Neural cell (in vitro differentiated cells): ENCODE data around the gene ASPSCR1. TPM values are rescaled to one million over a fixed set of nuclear protein-coding genes. Genes with fewer than 3 reads are reported as not detected.

Source experiments
- H2AFZ ChIP-seq: fragments of 200-600, 300-800 bp; sonication (generic), shearing (Covaris generic); 2 replicates; pipeline ENCODE4 v1.6.0; 2014; ENCODE audit warnings: low read depth, mild to moderate bottlenecking, antibody characterized with exemption, low read length, moderate library complexity
- H3F3A ChIP-seq: fragments of 200-600 bp; shearing (Covaris generic); 2 replicates; pipeline ENCODE4 v1.6.1; 2016; ENCODE audit warnings: mild to moderate bottlenecking, moderate library complexity, mixed read lengths, antibody characterized with exemption, low read length; ENCODE audit not compliant: insufficient read depth, poor library complexity, severe bottlenecking
- H3K27ac ChIP-seq: fragments of 200-600, 300-800 bp; sonication (generic), shearing (Covaris generic); 2 replicates; pipeline ENCODE4 v1.5.1; 2014; ENCODE audit warnings: mild to moderate bottlenecking, low read length, moderate library complexity
- H3K27me3 ChIP-seq: fragments of 300-800, 200-600 bp; sonication (generic), shearing (Covaris generic); 2 replicates; pipeline ENCODE4 v1.6.0; 2014; ENCODE audit warnings: mild to moderate bottlenecking, low read depth, low read length, moderate library complexity; ENCODE audit not compliant: insufficient read depth
- H3K36me3 ChIP-seq: fragments of 300-800, 200-600 bp; sonication (generic), shearing (Covaris generic); 2 replicates; pipeline ENCODE4 v1.5.1; 2014; ENCODE audit warnings: mild to moderate bottlenecking, antibody characterized with exemption, low read length, moderate library complexity; ENCODE audit not compliant: insufficient read depth
- H3K4me2 ChIP-seq: fragments of 300-800, 200-600 bp; sonication (generic), shearing (Covaris generic); 2 replicates; pipeline ENCODE4 v1.6.0; 2014; ENCODE audit warnings: mild to moderate bottlenecking, low read length
- H3K4me3 ChIP-seq: fragments of 300-800, 200-600 bp; sonication (generic), shearing (Covaris generic); 2 replicates; pipeline ENCODE4 v1.5.1; 2014; ENCODE audit warnings: mild to moderate bottlenecking, low read length, moderate library complexity
- H3K79me2 ChIP-seq: fragments of 200-600 bp; shearing (Covaris generic); replicated peaks from 2 replicates; pipeline ENCODE4 v1.6.0; 2014; ENCODE audit warnings: mild to moderate bottlenecking, low read length, moderate library complexity; ENCODE audit not compliant: insufficient read depth
- H3K9ac ChIP-seq: fragments of 300-800, 200-600 bp; sonication (generic), shearing (Covaris generic); 2 replicates; pipeline ENCODE4 v1.6.1; 2016; ENCODE audit warnings: mild to moderate bottlenecking, low read length, mixed read lengths
- H3K9me2 ChIP-seq: fragments of 200-600 bp; shearing (Covaris generic); 2 replicates; pipeline ENCODE4 v1.6.1; 2016; ENCODE audit warnings: mild to moderate bottlenecking, low read length, mixed read lengths; ENCODE audit not compliant: insufficient read depth
- H3K9me3 ChIP-seq: fragments of 200-600, 300-800 bp; sonication (generic), shearing (Covaris generic); 2 replicates; pipeline ENCODE4 v1.6.1; 2016; ENCODE audit warnings: mild to moderate bottlenecking, mixed run types, low read length, moderate library complexity, mixed read lengths
- H4K20me1 ChIP-seq: fragments of 200-600 bp; shearing (Covaris generic); 2 replicates; pipeline ENCODE4 v1.6.1; 2016; ENCODE audit warnings: mild to moderate bottlenecking, mixed run types; ENCODE audit not compliant: insufficient read depth
- EP300 ChIP-seq: fragments of 450-650 bp; conservative IDR thresholded peaks from 2 replicates; pipeline ENCODE4 v1.6.1; 2014; ENCODE audit warnings: antibody characterized with exemption, mild to moderate bottlenecking, moderate library complexity; ENCODE audit not compliant: poor library complexity, severe bottlenecking
- EZH2 ChIP-seq: fragments of 200-600, 300-800 bp; shearing (Covaris generic), sonication (generic); IDR thresholded peaks from 2 replicates; pipeline ENCODE4 v1.6.1; 2014; ENCODE audit warnings: antibody characterized with exemption, low read length, borderline replicate concordance, mild to moderate bottlenecking; ENCODE audit not compliant: insufficient read depth, poor library complexity, severe bottlenecking
- MXI1 ChIP-seq: fragments of 450-650 bp; conservative IDR thresholded peaks from 2 replicates; pipeline ENCODE4 v1.6.1; 2014; ENCODE audit warnings: antibody characterized with exemption, mild to moderate bottlenecking; ENCODE audit not compliant: poor library complexity, severe bottlenecking
- POLR2AphosphoS5 ChIP-seq: IDR thresholded peaks from 2 replicates; pipeline ENCODE4 v1.6.1; 2012
- RAD21 ChIP-seq: fragments of 450-650 bp; conservative IDR thresholded peaks from 2 replicates; pipeline ENCODE4 v1.6.1; 2014; ENCODE audit warnings: antibody characterized with exemption, mild to moderate bottlenecking, moderate library complexity
- SMC3 ChIP-seq: fragments of 450-650 bp; conservative IDR thresholded peaks from 2 replicates; pipeline ENCODE4 v1.6.1; 2014; ENCODE audit warnings: antibody characterized with exemption, mild to moderate bottlenecking, moderate library complexity; ENCODE audit not compliant: poor library complexity
- TAF1 ChIP-seq: IDR thresholded peaks from 2 replicates; pipeline ENCODE4 v1.6.1; 2012; ENCODE audit warnings: low read depth
- polyA plus RNA-seq: library from polyadenylated mRNA; depleted of rRNA; stranded (reverse); fragments of >200 nt; gene quantifications from 2 replicates; pipeline ENCODE4 v1.2.3, GENCODE V29; 2014
- TF ChIP-seq, protein P1 (sequence below): IDR thresholded peaks from 2 replicates; pipeline ENCODE4 v1.6.1; 2012; ENCODE audit warnings: borderline replicate concordance
- TF ChIP-seq, protein P2 (sequence below): fragments of 450-650 bp; IDR thresholded peaks from 2 replicates; pipeline ENCODE4 v1.5.1; 2014; ENCODE audit warnings: antibody characterized with exemption, mild to moderate bottlenecking, moderate library complexity; ENCODE audit not compliant: poor library complexity, severe bottlenecking

The ASPSCR1 gene
- polyA plus RNA-seq, 1 donor from 2014 or later = 28.0 TPM

DNA sequence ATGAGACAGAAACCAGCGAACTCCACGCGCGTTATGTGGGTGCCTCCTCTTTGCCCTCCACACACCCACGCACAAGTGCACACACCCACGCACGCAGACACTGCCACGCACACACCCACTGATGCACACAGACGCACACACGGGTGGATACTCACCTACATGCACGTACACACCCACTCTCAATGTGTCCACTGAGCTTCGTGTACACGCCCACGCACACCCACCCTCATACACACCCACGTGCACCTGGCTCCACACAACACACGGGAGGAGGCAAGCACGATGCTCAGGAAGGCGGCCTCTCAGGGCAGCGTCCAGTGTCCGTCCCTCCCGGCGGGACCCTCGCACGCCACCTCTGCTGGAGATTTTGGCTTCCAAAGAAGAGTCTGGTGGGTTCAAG, 70.0 kb downstream of the ASPSCR1 start:
- H3F3A ChIP-seq = no peaks in the 10 kb centered on the region
- peaks cover 4% of the 10 kb centered on the region for H3K79me2 ChIP-seq
- no peak for TF ChIP-seq EP300
- TF ChIP-seq POLR2AphosphoS5 = no peak
- TF ChIP-seq, protein P1, sequence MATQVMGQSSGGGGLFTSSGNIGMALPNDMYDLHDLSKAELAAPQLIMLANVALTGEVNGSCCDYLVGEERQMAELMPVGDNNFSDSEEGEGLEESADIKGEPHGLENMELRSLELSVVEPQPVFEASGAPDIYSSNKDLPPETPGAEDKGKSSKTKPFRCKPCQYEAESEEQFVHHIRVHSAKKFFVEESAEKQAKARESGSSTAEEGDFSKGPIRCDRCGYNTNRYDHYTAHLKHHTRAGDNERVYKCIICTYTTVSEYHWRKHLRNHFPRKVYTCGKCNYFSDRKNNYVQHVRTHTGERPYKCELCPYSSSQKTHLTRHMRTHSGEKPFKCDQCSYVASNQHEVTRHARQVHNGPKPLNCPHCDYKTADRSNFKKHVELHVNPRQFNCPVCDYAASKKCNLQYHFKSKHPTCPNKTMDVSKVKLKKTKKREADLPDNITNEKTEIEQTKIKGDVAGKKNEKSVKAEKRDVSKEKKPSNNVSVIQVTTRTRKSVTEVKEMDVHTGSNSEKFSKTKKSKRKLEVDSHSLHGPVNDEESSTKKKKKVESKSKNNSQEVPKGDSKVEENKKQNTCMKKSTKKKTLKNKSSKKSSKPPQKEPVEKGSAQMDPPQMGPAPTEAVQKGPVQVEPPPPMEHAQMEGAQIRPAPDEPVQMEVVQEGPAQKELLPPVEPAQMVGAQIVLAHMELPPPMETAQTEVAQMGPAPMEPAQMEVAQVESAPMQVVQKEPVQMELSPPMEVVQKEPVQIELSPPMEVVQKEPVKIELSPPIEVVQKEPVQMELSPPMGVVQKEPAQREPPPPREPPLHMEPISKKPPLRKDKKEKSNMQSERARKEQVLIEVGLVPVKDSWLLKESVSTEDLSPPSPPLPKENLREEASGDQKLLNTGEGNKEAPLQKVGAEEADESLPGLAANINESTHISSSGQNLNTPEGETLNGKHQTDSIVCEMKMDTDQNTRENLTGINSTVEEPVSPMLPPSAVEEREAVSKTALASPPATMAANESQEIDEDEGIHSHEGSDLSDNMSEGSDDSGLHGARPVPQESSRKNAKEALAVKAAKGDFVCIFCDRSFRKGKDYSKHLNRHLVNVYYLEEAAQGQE = no peak
- TF ChIP-seq RAD21 = no peak
- no peak for TF ChIP-seq EZH2
- TF ChIP-seq, protein P2, sequence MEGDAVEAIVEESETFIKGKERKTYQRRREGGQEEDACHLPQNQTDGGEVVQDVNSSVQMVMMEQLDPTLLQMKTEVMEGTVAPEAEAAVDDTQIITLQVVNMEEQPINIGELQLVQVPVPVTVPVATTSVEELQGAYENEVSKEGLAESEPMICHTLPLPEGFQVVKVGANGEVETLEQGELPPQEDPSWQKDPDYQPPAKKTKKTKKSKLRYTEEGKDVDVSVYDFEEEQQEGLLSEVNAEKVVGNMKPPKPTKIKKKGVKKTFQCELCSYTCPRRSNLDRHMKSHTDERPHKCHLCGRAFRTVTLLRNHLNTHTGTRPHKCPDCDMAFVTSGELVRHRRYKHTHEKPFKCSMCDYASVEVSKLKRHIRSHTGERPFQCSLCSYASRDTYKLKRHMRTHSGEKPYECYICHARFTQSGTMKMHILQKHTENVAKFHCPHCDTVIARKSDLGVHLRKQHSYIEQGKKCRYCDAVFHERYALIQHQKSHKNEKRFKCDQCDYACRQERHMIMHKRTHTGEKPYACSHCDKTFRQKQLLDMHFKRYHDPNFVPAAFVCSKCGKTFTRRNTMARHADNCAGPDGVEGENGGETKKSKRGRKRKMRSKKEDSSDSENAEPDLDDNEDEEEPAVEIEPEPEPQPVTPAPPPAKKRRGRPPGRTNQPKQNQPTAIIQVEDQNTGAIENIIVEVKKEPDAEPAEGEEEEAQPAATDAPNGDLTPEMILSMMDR = no peak
- TF ChIP-seq SMC3 = no peak
- TF ChIP-seq TAF1 = no peak
- TF ChIP-seq MXI1 = no peak
- no peaks in the 10 kb centered on the region for H3K36me3 ChIP-seq
- H3K4me3 ChIP-seq = no peak overlapping the region
- no peaks in the 10 kb centered on the region for H3K9me3 ChIP-seq
- no peak overlapping the region for H3K9ac ChIP-seq
- H3K27me3 ChIP-seq = no peaks in the 10 kb centered on the region
- H4K20me1 ChIP-seq = no peaks in the 10 kb centered on the region
- no peaks in the 10 kb centered on the region for H3K9me2 ChIP-seq
- H2AFZ ChIP-seq = no peak overlapping the region
- H3K27ac ChIP-seq = no peak overlapping the region
- H3K4me2 ChIP-seq = no peak overlapping the region

DNA sequence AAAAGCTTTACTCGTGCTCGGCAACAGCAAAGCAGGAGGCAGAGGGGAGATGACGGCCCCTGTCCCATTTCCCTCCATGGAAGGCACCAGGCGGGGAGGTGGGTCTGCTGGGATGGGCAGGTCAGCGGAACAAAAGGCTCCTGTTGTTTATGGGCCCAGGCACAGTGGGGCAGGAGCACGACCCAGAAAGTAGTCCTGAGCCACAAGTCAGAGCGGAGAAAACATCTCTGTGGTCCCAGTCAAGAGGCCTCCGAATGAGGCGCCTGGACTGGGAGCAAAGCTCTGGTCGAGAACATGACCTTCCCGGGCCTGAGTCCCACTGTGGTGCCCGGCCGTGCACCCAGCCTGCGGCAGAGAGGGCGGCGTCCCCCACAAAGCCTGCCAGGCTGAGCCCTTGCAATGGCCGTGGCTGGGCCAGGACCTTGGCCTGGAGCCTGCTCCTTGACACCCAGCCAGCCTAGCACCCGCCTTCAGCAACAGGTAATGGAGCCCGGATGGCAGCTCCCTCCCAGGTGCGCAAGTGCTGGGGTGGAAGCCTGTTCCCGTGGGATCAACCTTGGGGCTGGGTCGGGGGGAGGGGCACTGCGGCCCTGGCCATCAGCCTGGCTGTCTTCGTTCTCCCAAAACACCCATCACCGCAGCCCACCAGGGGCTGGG, 70.6 kb downstream of the ASPSCR1 start:
- no peaks in the 10 kb centered on the region for H3K36me3 ChIP-seq
- no peak overlapping the region for H3K9ac ChIP-seq
- no peak overlapping the region for H3K27ac ChIP-seq
- H3K9me2 ChIP-seq = no peaks in the 10 kb centered on the region
- peaks cover 10% of the 10 kb centered on the region for H3K79me2 ChIP-seq
- H3K4me3 ChIP-seq = no peak overlapping the region
- H3K27me3 ChIP-seq = no peaks in the 10 kb centered on the region
- no peaks in the 10 kb centered on the region for H4K20me1 ChIP-seq
- TF ChIP-seq RAD21 = no peak
- TF ChIP-seq MXI1 = no peak
- TF ChIP-seq, protein P2 = no peak
- no peak for TF ChIP-seq SMC3
- TF ChIP-seq, protein P1 = no peak
- TF ChIP-seq POLR2AphosphoS5 = no peak
- no peak for TF ChIP-seq TAF1
- no peak for TF ChIP-seq EP300
- no peak for TF ChIP-seq EZH2
- H3K9me3 ChIP-seq = no peaks in the 10 kb centered on the region
- H3K4me2 ChIP-seq = no peak overlapping the region
- H3F3A ChIP-seq = no peaks in the 10 kb centered on the region
- H2AFZ ChIP-seq = no peak overlapping the region
